SK-N-SH treated with all-trans-retinoic acid at 6 μM for 48 hours (cell line): ENCODE measurements around the gene LRRC41.

Experiments
- CSDC2 ChIP-seq: fragments of 250-450 bp; sonication (Bioruptor Pico); IDR thresholded peaks from 2 replicates; pipeline ENCODE4 v1.5.0; 2020; ENCODE audit warnings: mild to moderate bottlenecking, moderate library complexity
- ZFP30 ChIP-seq: fragments of 450-650 bp; formaldehyde crosslinking; IDR thresholded peaks from 2 replicates; pipeline ENCODE4 v1.5.0; 2022; ENCODE audit warnings: mild to moderate bottlenecking, moderate library complexity
- ZNF565 ChIP-seq: fragments of 450-650 bp; formaldehyde crosslinking; conservative IDR thresholded peaks from 2 replicates; pipeline ENCODE4 v1.5.0; 2020; ENCODE audit warnings: low read depth, mild to moderate bottlenecking, moderate library complexity

DNA sequence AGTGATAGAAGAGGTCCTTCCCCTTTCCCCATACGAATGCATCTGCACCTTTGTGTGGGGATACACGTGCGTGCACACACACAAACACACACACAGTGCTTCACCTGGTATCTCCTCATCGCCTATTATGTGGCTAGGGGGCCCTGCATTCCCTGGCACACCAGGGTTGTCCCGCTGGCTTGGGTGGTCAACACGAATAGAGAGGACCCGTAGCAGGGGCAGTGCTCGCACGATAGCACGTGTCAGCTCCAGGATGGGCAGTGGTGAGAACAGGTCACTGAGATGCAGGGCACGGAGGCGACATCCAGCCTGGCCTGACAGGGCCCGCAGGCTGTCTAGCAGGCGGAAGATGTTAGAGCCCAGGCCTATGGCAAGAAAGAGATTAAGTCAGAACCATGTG, 22.4 kb downstream of the LRRC41 start:
- TF ChIP-seq ZFP30 (CRISPR knock-in tag) (no peak), ZNF565 (no peak), CSDC2 (CRISPR knock-in tag) (no peak)
